HL-60/S4 treated with phorbol 12-myristate 13-acetate at 8.2 ng/mL for 4 days and 3 days (cell line): Measurements from ENCODE around the gene EPS15.

ENCODE experiments used
- in situ Hi-C: fragments of 300-500 bp; cut with MboI; formaldehyde crosslinking; loops from 2 replicates; pipeline ENCODE4 v1.15.0; 2022; ENCODE audit warnings: low sequenced_read_pairs

EPS15 gene

GRCh38 chr1:51321924-51322280, 197.2 kb downstream of the EPS15 start:
- in situ Hi-C loops: no loop called here

- in situ Hi-C loops: no loop called here
These were observed 197.8 kb downstream of the EPS15 start for GRCh38 chr1:51320967-51321923.

GRCh38 chr1:51317798-51318197, 201.3 kb downstream of the EPS15 start:
- in situ Hi-C loops: no loop called here

- in situ Hi-C loops: no loop called here
These were observed 202.3 kb downstream of the EPS15 start for GRCh38 chr1:51316846-51317120.

- in situ Hi-C loops: no loop called here
These were observed 202.8 kb downstream of the EPS15 start for GRCh38 chr1:51316113-51316845.

- in situ Hi-C loops: no loop called here
These were observed 204.1 kb downstream of the EPS15 start for GRCh38 chr1:51314974-51315373.

GRCh38 chr1:51313961-51314777, 204.9 kb downstream of the EPS15 start:
- in situ Hi-C loops: no loop called here

- in situ Hi-C loops: no loop called here
These were observed 205.7 kb downstream of the EPS15 start for GRCh38 chr1:51313268-51313852.

GRCh38 chr1:51312718-51313117, 206.3 kb downstream of the EPS15 start:
- in situ Hi-C loops: no loop called here

- in situ Hi-C loops: no loop called here
These were observed 207.2 kb downstream of the EPS15 start for GRCh38 chr1:51311826-51312225.

GRCh38 chr1:51310871-51311613, 208.0 kb downstream of the EPS15 start:
- in situ Hi-C loops: no loop called here

- in situ Hi-C loops: no loop called here
These were observed 209.8 kb downstream of the EPS15 start for GRCh38 chr1:51309291-51309690.

GRCh38 chr1:51308636-51309035, 210.4 kb downstream of the EPS15 start:
- in situ Hi-C loops: no loop called here

- in situ Hi-C loops: no loop called here
These were observed 212.1 kb downstream of the EPS15 start for GRCh38 chr1:51306950-51307349.

GRCh38 chr1:51305371-51305823, 213.7 kb downstream of the EPS15 start:
- in situ Hi-C loops: no loop called here

- in situ Hi-C loops: no loop called here
These were observed 214.7 kb downstream of the EPS15 start for GRCh38 chr1:51304360-51304759.
